Stromal cell of bone marrow (primary cell): ENCODE results near the gene PHTF1.
"Not testable (repeated sequence)": the region's sequence is repeated elsewhere in the genome, so short reads cannot be mapped to it uniquely, and the experiment has no call there.

Source experiments
- DNase-seq: peaks from one replicate; pipeline ENCODE4 v3.0.0-alpha.2; 2012; ENCODE audit warnings: low read depth

The PHTF1 gene

GRCh38 chr1:113777561-113777960 is 18.3 kb upstream of the PHTF1 start:
- DNase-seq, result no peak

- no peak for DNase-seq
Measured at GRCh38 chr1:113770031-113770430, 10.7 kb upstream of the PHTF1 start.

GRCh38 chr1:113769601-113769970 is 10.3 kb upstream of the PHTF1 start:
- DNase-seq, result no peak

GRCh38 chr1:113768916-113769600 is 9.8 kb upstream of the PHTF1 start:
- DNase-seq, result no peak

- DNase-seq, result no peak
Measured at GRCh38 chr1:113765306-113766230, 6.3 kb upstream of the PHTF1 start.

GRCh38 chr1:113763661-113764060 is 4.4 kb upstream of the PHTF1 start:
- DNase-seq, result no peak

- DNase-seq, result no peak
Measured at GRCh38 chr1:113761937-113762336, 2.7 kb upstream of the PHTF1 start.

- no peak for DNase-seq
Measured at GRCh38 chr1:113760102-113761080, 1.1 kb upstream of the PHTF1 start.

GRCh38 chr1:113758631-113759332 is 504 bp downstream of the PHTF1 start:
- DNase-seq, result peak; percentile 27

GRCh38 chr1:113756461-113756860 is 2.8 kb downstream of the PHTF1 start:
- DNase-seq, result no peak

- DNase-seq, result not testable (repeated sequence)
Measured at GRCh38 chr1:113753333-113753732, 6.0 kb downstream of the PHTF1 start.

- DNase-seq, result no peak
Measured at GRCh38 chr1:113751516-113751915, 7.8 kb downstream of the PHTF1 start.

- no peak for DNase-seq
Measured at GRCh38 chr1:113751114-113751513, 8.2 kb downstream of the PHTF1 start.

GRCh38 chr1:113749402-113749801 is 9.9 kb downstream of the PHTF1 start:
- DNase-seq, result no peak

- DNase-seq, result no peak
Measured at GRCh38 chr1:113747376-113747775, 11.9 kb downstream of the PHTF1 start.

GRCh38 chr1:113745425-113745824 is 13.9 kb downstream of the PHTF1 start:
- DNase-seq, result no peak

- no peak for DNase-seq
Measured at GRCh38 chr1:113744114-113744513, 15.2 kb downstream of the PHTF1 start.

GRCh38 chr1:113742515-113742914 is 16.8 kb downstream of the PHTF1 start:
- no peak for DNase-seq

- DNase-seq, result no peak
Measured at GRCh38 chr1:113734357-113735055, 24.8 kb downstream of the PHTF1 start.

- no peak for DNase-seq
Measured at GRCh38 chr1:113732802-113733201, 26.5 kb downstream of the PHTF1 start.

- no peak for DNase-seq
Measured at GRCh38 chr1:113721010-113721409, 38.3 kb downstream of the PHTF1 start.
